ENCODE results near the gene ACBD4. TPM values are rescaled to one million over a fixed set of nuclear protein-coding genes. Genes with fewer than 3 reads are reported as not detected.

The ACBD4 gene
- total and polyA plus RNA-seq, 2 experiments from 2014 or later = 8.2 to 13.7 TPM

DNA sequence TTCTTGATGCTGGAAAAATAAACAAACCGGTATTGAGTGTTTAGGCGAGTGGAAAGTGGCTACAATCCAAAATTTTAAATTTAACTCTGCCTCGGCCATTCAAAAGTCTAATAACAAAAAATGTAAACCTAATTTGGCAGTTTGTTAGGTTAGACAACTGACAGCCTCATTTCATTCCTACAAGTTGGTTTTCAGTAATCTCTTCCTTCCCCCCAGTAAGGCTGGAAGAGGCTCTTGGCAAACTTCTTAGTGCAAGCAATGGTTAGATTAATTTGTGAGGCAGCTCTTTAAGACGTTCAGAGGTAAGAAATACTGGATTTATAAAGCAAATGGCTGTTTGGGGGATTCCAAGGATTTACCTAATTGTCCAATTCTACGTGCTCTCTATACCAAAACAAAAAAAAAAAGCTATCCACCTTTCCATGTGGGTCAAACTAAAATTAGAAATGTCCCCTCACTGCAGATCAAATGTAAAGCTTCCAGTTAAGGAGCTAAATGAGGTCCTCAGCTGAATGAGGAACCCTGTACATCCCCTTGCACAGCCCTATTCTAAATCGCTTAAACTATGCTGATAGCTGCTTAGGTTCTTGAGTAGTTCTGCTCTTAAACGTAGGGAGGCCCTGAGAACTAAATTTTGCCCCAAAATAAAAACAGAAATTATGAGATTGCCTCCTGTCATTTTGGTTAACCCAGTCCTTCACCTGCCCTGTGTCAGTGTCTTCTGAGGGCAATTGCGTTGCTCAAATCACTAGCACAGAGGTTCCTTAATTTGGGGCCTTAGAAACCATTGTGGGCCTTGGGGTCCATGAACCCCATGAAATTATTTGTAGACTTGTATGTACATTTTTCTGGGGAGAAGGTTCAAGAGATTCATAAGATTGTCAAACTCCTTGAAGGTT lies 15.7 kb downstream of the ACBD4 start:
- peaks cover 63% of the 10 kb centered on the region for H3K79me2 ChIP-seq
- peaks cover 13% of the 10 kb centered on the region for H3K4me1 ChIP-seq (ENCODE audit: insufficient read depth)
- H3K4me3 ChIP-seq = peak overlapping the region; percentile 90

DNA sequence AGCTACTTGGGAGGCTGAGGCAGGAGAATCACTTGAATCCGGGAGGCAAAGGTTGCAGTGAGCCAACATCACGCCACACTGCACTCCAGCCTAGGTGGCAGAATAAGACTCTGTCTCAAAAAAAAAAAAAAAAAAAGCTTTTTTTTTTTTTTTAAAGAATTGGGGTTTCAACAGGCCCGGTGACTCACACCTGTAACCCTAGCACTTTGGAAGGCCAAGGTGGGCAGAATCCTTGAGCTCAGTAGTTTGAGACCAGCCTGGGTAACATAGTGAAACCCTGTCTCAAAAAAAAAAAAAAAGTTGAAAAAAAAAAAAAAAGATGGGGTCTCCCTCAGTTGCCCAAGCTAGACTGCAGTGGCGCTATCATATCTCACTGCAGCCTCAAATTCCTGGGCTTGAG lies 19.5 kb downstream of the ACBD4 start:
- no peaks in the 10 kb centered on the region for H3K27me3 ChIP-seq
- TF ChIP-seq, protein P1, sequence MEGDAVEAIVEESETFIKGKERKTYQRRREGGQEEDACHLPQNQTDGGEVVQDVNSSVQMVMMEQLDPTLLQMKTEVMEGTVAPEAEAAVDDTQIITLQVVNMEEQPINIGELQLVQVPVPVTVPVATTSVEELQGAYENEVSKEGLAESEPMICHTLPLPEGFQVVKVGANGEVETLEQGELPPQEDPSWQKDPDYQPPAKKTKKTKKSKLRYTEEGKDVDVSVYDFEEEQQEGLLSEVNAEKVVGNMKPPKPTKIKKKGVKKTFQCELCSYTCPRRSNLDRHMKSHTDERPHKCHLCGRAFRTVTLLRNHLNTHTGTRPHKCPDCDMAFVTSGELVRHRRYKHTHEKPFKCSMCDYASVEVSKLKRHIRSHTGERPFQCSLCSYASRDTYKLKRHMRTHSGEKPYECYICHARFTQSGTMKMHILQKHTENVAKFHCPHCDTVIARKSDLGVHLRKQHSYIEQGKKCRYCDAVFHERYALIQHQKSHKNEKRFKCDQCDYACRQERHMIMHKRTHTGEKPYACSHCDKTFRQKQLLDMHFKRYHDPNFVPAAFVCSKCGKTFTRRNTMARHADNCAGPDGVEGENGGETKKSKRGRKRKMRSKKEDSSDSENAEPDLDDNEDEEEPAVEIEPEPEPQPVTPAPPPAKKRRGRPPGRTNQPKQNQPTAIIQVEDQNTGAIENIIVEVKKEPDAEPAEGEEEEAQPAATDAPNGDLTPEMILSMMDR (IDR thresholded peaks at IDR 0.05; ENCODE audit: poor library complexity) = no peak
- TF ChIP-seq EZH2phosphoT487 (IDR thresholded peaks at IDR 0.05; ENCODE audit: low read depth, severe bottlenecking, unreplicated experiment) = no peak
- TF ChIP-seq EZH2 (IDR thresholded peaks at IDR 0.05; ENCODE audit: borderline replicate concordance) = no peak
- no peak overlapping the region for H3K4me2 ChIP-seq
- H2AFZ ChIP-seq = no peak overlapping the region
- no peaks in the 10 kb centered on the region for H3K9me2 ChIP-seq (replicated peaks; ENCODE audit: insufficient read depth)
- H3K36me3 ChIP-seq (replicated peaks; ENCODE audit: insufficient read depth, low read depth) = no peaks in the 10 kb centered on the region
- no peaks in the 10 kb centered on the region for H3K9me3 ChIP-seq (ENCODE audit: low read depth)
- peaks cover 19% of the 10 kb centered on the region for H4K20me1 ChIP-seq (ENCODE audit: insufficient read depth, poor library complexity, severe bottlenecking)
- no peak for DNase-seq (ENCODE audit: low spot score)
- H3K4me3 ChIP-seq = no peak overlapping the region
- H3K79me2 ChIP-seq = peaks cover 79% of the 10 kb centered on the region
- H3K4me1 ChIP-seq (ENCODE audit: insufficient read depth) = peaks cover 28% of the 10 kb centered on the region
- 97% methylated on average over 4 of the region's 4 CpGs for WGBS (ENCODE audit: low lambda C conversion rate, missing lambda C conversion rate)
- H3K27ac ChIP-seq = peak overlapping the region; percentile 30

More for the DNA sequence above, 15.7 kb downstream of the ACBD4 start:
- Histone ChIP-seq H3K27ac (peak overlapping the region; percentile 99), H2AFZ (no peak overlapping the region), H3K9me3 (ENCODE audit: low read depth) (no peaks in the 10 kb centered on the region), H3K36me3 (replicated peaks; ENCODE audit: insufficient read depth, low read depth) (no peaks in the 10 kb centered on the region), H3K4me2 (peak overlapping the region; percentile 92), H3K9me2 (replicated peaks; ENCODE audit: insufficient read depth) (no peaks in the 10 kb centered on the region), H4K20me1 (ENCODE audit: insufficient read depth, poor library complexity, severe bottlenecking) (peaks cover 24% of the 10 kb centered on the region), H3K27me3 (no peaks in the 10 kb centered on the region)
- 30% methylated on average over 8 of the region's 8 CpGs for WGBS (ENCODE audit: low lambda C conversion rate, missing lambda C conversion rate)
- no peak for DNase-seq (ENCODE audit: low spot score)
- no peak for TF ChIP-seq EZH2phosphoT487 (IDR thresholded peaks at IDR 0.05; ENCODE audit: low read depth, severe bottlenecking, unreplicated experiment)
- TF ChIP-seq, protein P1 (IDR thresholded peaks at IDR 0.05; ENCODE audit: poor library complexity) = no peak

DNA sequence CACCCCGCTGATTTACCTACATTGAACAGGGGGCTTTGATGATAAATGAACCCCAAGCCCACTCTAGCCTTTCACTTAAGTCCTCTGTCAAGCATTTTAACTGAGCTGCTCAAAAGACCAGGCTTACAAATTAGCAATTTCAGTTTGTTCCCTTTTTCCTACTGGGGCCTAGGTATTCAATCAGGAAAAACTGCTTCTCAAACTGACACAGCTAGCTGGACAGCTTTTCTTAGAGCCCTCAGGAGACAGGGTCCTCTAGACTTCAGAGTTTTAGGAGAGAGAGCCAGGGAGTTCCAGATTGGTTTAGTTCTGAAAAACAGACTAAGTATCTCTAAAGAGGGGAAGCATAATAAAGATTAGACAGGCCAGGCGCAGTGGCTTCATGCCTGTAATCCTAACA lies 20.0 kb downstream of the ACBD4 start:
- no peak overlapping the region for H3K4me3 ChIP-seq
- peaks cover 28% of the 10 kb centered on the region for H3K4me1 ChIP-seq (ENCODE audit: insufficient read depth)
- WGBS (ENCODE audit: low lambda C conversion rate, missing lambda C conversion rate) = 88% methylated on average over 2 of the region's 2 CpGs
- peaks cover 14% of the 10 kb centered on the region for H4K20me1 ChIP-seq (ENCODE audit: insufficient read depth, poor library complexity, severe bottlenecking)
- no peak overlapping the region for H2AFZ ChIP-seq
- peaks cover 79% of the 10 kb centered on the region for H3K79me2 ChIP-seq
- H3K27me3 ChIP-seq = no peaks in the 10 kb centered on the region
- H3K27ac ChIP-seq = peak overlapping the region; percentile 30
- H3K36me3 ChIP-seq (replicated peaks; ENCODE audit: insufficient read depth, low read depth) = no peaks in the 10 kb centered on the region
- H3K9me3 ChIP-seq (ENCODE audit: low read depth) = no peaks in the 10 kb centered on the region
- H3K4me2 ChIP-seq = no peak overlapping the region
- no peak for DNase-seq (ENCODE audit: low spot score)
- TF ChIP-seq EZH2 (IDR thresholded peaks at IDR 0.05; ENCODE audit: borderline replicate concordance) = no peak
- TF ChIP-seq, protein P1 (IDR thresholded peaks at IDR 0.05; ENCODE audit: poor library complexity) = no peak
- no peak for TF ChIP-seq EZH2phosphoT487 (IDR thresholded peaks at IDR 0.05; ENCODE audit: low read depth, severe bottlenecking, unreplicated experiment)
- no peaks in the 10 kb centered on the region for H3K9me2 ChIP-seq (replicated peaks; ENCODE audit: insufficient read depth)
